ENCODE results near the gene DNMT3B. TPM values are rescaled to one million over a fixed set of nuclear protein-coding genes. Genes with fewer than 3 reads are reported as not detected.

DNMT3B gene
- total RNA-seq, 4 donors from 2014 or later = 2.7 to 5.0 (median 2.9) TPM

DNA sequence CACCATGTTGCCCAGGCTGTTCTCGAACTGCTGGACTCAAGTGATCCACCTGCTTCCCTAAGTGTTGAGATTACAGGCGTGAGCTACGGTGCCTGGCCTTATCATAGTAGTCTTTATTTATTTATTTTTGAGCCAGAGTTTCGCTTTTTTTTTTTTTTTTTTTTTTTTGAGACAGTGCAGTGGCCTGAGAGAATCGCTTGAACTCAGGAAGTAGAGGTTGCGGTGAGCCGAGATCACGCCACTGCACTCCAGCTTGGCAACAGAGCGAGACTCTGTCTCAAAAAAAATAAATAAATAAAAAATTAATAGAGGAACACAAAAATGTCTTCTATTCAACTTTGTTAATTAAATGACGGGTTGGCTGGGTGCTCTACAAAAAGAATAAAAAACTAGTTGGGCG, 70.5 kb downstream of the DNMT3B start:
- Histone ChIP-seq H3K27me3 (no peaks in the 10 kb centered on the region), H3K27ac (no peak overlapping the region), H3K36me3 (peaks cover 31% of the 10 kb centered on the region), H3K9me3 (no peaks in the 10 kb centered on the region), H3K4me1 (peaks cover 27% of the 10 kb centered on the region), H3K4me3 (no peak overlapping the region)
- no peak for TF ChIP-seq POLR2AphosphoS5 (IDR thresholded peaks at IDR 0.05)
- no peak for TF ChIP-seq POLR2A (IDR thresholded peaks at IDR 0.05)
- no peak for TF ChIP-seq EP300 (IDR thresholded peaks at IDR 0.05)
- TF ChIP-seq, protein P1, sequence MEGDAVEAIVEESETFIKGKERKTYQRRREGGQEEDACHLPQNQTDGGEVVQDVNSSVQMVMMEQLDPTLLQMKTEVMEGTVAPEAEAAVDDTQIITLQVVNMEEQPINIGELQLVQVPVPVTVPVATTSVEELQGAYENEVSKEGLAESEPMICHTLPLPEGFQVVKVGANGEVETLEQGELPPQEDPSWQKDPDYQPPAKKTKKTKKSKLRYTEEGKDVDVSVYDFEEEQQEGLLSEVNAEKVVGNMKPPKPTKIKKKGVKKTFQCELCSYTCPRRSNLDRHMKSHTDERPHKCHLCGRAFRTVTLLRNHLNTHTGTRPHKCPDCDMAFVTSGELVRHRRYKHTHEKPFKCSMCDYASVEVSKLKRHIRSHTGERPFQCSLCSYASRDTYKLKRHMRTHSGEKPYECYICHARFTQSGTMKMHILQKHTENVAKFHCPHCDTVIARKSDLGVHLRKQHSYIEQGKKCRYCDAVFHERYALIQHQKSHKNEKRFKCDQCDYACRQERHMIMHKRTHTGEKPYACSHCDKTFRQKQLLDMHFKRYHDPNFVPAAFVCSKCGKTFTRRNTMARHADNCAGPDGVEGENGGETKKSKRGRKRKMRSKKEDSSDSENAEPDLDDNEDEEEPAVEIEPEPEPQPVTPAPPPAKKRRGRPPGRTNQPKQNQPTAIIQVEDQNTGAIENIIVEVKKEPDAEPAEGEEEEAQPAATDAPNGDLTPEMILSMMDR (IDR thresholded peaks at IDR 0.05) = no peak
- WGBS = 81% methylated on average over 11 of the region's 11 CpGs
- no peak for DNase-seq (ENCODE audit: low spot score in 2 of 2)

DNA sequence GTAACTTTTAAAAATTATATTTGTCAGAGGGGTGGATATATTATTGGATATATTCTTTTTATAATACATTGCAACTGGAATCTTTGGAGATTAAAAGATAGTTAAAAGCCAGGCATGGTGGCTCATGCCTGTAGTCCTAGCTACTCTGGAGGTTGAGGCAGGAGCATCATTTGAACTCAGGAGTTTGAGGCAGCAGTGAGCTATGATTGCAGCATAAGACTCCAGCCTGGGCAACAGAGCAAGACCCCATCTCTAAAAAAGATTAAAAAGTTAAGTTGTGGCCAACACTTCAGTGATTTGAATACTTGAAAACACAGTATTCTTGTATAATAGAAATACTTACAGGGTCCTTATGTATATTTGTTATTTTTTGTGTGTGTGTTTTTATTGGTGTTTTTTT, 72.8 kb downstream of the DNMT3B start:
- TF ChIP-seq EP300 (IDR thresholded peaks at IDR 0.05) = no peak
- no peak overlapping the region for H3K4me3 ChIP-seq
- H3K4me1 ChIP-seq = peaks cover 15% of the 10 kb centered on the region
- H3K27me3 ChIP-seq = no peaks in the 10 kb centered on the region
- DNase-seq (ENCODE audit: low spot score in 2 of 2) = no peak
- H3K36me3 ChIP-seq = peaks cover 51% of the 10 kb centered on the region
- H3K27ac ChIP-seq = no peak overlapping the region
- H3K9me3 ChIP-seq = no peaks in the 10 kb centered on the region

DNA sequence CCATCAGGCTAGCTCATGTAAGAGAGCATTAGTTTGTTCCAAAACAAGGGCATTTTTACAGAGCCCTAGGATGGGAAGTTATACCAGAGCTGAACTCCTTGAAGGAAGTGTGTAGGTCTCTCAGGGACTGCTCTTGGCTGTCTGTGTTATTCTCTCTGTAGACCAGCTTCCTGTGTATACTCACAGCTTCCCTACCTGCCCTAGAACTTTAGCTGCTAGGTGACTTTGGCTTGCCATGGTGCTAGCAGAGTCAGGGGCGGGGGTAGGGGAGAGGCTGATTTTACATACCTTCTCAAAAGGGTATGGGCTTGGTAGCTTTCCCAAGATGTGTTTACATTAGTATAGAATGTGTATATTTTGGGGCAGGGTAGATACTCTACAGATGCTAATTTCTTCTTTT, 75.0 kb downstream of the DNMT3B start:
- Histone ChIP-seq H3K36me3 (peaks cover 72% of the 10 kb centered on the region), H3K27me3 (no peaks in the 10 kb centered on the region), H3K4me1 (peaks cover 8% of the 10 kb centered on the region), H3K9me3 (no peaks in the 10 kb centered on the region), H3K27ac (no peak overlapping the region), H3K4me3 (no peak overlapping the region)
- DNase-seq (ENCODE audit: low spot score in 2 of 2) = no peak
- WGBS = 53% methylated on average over 1 of the region's 1 CpG
- TF ChIP-seq POLR2A (IDR thresholded peaks at IDR 0.05) (no peak), EP300 (IDR thresholded peaks at IDR 0.05) (no peak), POLR2AphosphoS5 (IDR thresholded peaks at IDR 0.05) (no peak)
- TF ChIP-seq, protein P1 (IDR thresholded peaks at IDR 0.05) = no peak

DNA sequence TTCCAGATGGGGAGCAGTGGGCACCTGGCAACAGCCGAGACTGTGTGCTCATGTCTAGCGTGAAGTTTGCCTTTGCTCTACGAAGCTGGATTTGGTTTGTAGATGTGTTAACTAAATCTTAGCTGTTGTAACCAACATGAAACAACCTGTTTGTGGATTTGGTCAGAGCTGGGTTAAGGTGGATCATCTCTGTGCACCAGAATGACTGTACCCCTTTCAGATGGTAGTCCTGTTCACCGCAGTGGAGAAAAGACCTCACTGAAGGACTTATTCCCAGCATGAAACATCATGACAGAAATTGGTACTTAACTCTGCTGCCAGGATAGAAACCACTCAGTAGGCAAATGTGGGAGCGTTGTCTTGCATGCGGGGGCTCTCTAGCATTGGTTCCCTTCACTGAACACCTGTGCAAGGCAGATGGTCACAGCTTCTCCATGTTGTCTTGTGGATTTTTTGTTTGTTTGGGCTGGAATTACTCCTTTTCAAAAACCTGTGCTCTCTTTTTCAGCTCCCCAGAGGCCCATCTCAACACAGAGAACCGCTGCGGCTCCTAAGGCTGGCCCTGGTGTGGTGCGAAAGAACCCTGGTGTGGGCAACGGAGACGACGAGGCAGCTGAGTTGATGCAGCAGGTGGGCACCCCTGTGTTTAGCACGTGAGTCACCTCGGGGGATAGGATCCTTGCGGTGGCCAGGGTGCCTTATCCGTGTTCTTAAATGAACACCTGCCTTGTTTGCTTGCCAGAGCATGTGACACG, 77.2 kb downstream of the DNMT3B start:
- H3K27ac ChIP-seq = no peak overlapping the region
- no peaks in the 10 kb centered on the region for H3K4me1 ChIP-seq
- H3K4me3 ChIP-seq = no peak overlapping the region
- H3K27me3 ChIP-seq = no peaks in the 10 kb centered on the region
- no peak for TF ChIP-seq EP300 (IDR thresholded peaks at IDR 0.05)
- TF ChIP-seq, protein P1 (IDR thresholded peaks at IDR 0.05) = no peak
- no peak for TF ChIP-seq POLR2A (IDR thresholded peaks at IDR 0.05)
- TF ChIP-seq POLR2AphosphoS5 (IDR thresholded peaks at IDR 0.05) = no peak
- DNase-seq (ENCODE audit: low spot score in 2 of 2) = no peak
- H3K36me3 ChIP-seq = peaks cover 76% of the 10 kb centered on the region
- WGBS = 81% methylated on average over 17 of the region's 17 CpGs
- H3K9me3 ChIP-seq = no peaks in the 10 kb centered on the region

DNA sequence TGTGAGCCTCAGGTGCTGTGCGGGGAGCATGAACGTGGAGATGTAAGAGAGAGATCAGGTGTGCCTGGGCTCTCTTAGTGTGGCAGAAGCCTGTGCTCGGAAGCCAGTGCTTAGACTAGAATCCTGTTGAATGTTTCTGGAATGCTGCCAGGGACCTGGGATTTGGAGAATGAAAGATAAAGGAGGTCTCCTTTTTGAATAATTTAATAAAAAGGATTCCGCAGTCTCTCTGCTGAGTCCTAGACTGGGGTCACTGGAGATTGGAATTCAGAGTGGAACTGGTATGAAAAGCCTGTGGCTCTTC, 77.7 kb downstream of the DNMT3B start:
- WGBS = 74% methylated on average over 4 of the region's 4 CpGs
- Histone ChIP-seq H3K36me3 (peaks cover 76% of the 10 kb centered on the region), H3K27me3 (no peaks in the 10 kb centered on the region), H3K4me1 (no peaks in the 10 kb centered on the region), H3K27ac (no peak overlapping the region), H3K4me3 (no peak overlapping the region), H3K9me3 (no peaks in the 10 kb centered on the region)
- TF ChIP-seq EP300 (IDR thresholded peaks at IDR 0.05) (no peak), POLR2AphosphoS5 (IDR thresholded peaks at IDR 0.05) (no peak), POLR2A (IDR thresholded peaks at IDR 0.05) (no peak)
- DNase-seq (ENCODE audit: low spot score in 2 of 2) = no peak

DNA sequence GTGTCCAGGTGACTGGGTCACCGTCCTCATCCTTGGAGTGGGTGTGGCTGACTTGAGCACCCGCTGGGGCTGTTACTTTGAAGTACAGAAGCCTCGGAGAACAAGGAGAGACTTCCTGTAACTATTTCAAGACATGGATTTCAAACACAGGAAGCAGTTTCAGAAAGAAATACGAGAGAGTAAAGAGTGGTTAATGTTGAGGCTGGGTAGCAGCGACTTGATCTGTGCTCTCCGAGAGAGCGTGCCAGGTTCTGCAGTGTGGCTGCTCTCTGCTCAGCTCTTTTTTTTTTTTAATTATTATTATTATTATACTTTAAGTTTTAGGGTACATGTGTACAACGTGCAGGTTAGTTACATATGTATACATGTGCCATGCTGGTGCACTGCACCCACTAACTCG, 79.0 kb downstream of the DNMT3B start:
- TF ChIP-seq EP300 (IDR thresholded peaks at IDR 0.05) = no peak
- no peak for TF ChIP-seq POLR2A (IDR thresholded peaks at IDR 0.05)
- no peak for TF ChIP-seq POLR2AphosphoS5 (IDR thresholded peaks at IDR 0.05)
- TF ChIP-seq, protein P1 (IDR thresholded peaks at IDR 0.05) = no peak
- Histone ChIP-seq H3K27me3 (no peaks in the 10 kb centered on the region), H3K4me3 (no peak overlapping the region), H3K36me3 (peaks cover 74% of the 10 kb centered on the region), H3K27ac (no peak overlapping the region), H3K9me3 (no peaks in the 10 kb centered on the region), H3K4me1 (no peaks in the 10 kb centered on the region)
- DNase-seq (ENCODE audit: low spot score in 2 of 2) = no peak
- 75% methylated on average over 9 of the region's 9 CpGs for WGBS
